EH (cell line): ENCODE measurements around the gene RGL4.

Experiments
- DNase-seq: peaks from one replicate; pipeline ENCODE4 v3.0.0-alpha.2; 2015; ENCODE audit warnings: low read depth

Gene RGL4

DNA sequence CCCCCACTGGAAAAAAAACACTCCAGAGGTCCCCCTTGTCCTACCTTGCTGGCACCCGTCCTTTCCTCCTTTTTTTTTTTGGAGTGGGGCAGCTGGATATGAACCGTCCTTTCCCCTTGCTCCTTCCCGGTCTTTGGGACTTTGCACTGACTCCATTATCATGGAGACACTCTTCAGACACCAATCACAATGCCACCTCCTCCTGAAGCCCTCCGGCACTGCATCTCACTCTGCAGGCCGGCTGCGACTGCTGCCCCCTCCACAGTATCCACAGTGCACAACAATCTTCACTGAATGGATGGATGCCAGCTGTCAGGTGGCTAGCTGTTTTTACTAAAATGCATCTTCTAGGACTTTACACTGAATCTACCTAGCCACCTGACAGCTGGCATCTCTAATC, 12.7 kb upstream of the RGL4 start:
- DNase-seq: no peak

GRCh38 chr22:23681026-23681809, 9.6 kb upstream of the RGL4 start:
- no peak for DNase-seq

GRCh38 chr22:23682077-23682476, 8.7 kb upstream of the RGL4 start:
- no peak for DNase-seq

GRCh38 chr22:23682827-23683355, 7.9 kb upstream of the RGL4 start:
- DNase-seq: no peak

DNA sequence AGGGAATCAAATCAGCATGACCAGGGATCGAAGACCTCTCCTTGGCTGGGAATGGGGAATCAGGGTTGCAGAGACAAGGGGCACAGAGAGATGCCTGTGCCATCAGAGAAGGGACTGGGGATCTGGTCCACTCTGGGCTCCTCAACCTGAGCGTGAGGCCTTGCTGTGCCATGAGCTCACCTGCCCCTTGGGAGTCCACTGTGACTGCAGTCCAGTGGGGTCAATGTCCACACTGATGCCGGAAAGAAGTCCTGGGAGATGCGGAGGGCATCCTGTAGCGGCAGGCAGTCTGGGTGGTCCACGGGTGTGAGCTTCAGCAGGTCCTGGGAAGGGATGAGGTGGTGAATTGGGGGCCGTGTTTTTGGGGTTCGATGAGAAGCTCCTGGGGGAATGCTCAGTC, 7.3 kb upstream of the RGL4 start:
- DNase-seq: no peak

GRCh38 chr22:23684026-23684425, 6.8 kb upstream of the RGL4 start:
- no peak for DNase-seq

- DNase-seq: no peak
Measured at GRCh38 chr22:23684561-23685031, 6.2 kb upstream of the RGL4 start.

DNA sequence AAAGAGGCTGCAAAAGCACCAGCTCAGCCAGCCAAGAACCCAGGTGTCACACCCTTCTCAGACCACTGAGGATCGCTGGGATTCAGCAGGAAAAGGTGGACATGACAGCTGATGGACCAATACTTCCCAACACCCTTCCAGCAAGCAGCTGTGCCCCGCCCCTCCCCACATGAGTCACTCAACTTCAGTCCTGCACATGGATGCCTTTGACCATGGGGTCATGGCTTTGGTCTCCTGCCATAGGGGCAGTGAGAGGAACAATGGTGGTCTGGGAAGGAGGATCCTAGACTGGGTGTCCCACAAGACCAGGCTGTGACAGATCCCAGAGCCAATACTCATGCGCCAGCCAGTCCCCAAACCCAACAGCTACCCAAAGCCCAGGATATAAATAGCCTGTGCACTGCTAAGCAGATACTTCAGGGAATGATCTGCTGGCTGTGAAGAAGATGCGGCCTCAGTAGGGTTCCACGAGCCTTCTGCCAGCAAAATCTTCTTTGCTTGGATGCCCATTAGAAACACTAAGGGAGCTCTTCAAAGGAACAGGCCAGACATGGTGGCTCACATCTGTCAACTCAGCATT, 5.5 kb upstream of the RGL4 start:
- DNase-seq: peak; percentile 50

DNA sequence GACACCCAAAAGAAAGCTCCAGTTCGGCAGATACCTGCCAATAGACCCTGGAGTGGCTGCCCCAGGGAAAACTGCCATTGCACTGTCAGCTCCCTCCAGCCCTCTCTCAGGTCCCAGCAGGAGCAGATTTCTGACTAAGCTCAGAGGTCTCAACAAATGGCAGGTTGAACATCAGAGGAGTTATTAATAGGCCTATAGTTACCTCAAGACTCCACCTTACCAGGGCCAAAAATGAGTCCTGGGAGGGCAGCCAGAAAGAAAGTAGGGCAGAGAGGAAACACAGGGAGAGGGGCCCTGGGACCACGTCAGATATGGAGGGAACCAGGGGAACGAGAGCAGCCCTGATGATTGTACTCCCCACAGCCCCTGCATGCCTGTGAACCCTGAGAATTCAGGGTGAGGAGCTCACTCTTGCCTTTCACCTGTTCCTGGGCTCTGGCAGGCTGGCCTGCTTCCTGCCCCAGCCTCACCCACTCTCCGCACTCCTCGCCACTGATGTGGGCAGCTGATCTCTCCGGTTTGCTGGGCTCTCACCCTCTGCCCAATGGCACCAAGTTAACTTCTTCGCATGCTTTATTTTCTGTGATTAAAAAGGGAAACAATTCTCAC, 4.3 kb upstream of the RGL4 start:
- DNase-seq: no peak

DNA sequence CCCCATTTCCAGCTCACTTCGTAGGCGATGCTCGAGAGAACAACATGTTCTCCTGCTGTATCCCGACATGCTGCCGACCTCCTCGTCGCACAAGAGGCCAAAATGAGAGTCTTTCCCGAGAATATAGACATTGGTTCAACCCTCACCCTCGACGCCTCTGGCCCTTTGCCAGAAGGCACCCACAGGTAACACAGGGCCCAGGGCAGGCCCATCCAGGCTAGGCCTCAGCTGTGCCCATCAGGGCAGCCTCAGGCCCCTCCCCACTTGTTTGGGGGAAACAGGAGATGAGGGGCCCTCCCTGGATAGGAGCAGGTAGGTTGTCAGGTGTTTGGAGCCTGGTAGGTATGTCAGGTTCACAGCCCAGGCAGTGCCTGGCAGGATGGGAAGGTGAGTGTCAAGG, 2.7 kb upstream of the RGL4 start:
- DNase-seq: no peak

DNA sequence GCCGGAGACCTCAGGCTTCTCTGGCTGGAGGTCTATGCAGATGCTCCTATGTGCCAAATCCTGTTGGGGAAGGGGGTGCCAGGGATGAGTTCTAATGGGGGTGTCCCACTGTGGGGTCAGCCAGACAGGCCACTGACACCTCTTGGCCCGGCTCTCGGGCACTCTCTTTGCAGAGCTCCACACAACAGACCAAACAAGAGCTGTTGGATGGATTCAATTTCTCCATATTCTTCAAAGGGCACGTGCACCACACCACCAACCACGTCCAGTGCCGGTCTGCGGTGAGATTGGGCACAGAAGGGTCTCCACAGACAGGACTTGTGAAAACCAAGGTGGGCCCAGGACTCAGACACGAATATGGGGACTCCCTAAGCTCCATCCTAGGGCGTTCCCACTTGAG, 2.2 kb upstream of the RGL4 start:
- DNase-seq: no peak

DNA sequence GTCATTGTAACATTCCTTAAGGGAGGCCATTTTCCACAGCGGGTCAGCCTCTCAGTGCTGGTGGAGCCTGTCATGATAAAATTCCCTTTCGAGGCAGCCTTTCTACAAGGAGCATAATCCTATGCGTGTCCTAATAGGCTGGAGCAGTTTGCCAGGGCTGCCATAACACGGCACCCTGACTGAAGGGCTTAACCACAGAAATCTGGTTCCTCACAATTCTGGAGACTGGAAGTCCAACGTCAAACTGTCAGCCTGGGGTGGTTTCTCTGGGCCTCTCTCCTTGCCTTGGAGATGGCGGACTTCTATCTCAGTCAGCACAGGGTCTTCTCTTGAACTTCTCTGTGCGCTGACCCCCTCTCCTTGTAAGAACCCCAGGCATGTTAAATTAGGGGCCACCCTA, 1.4 kb upstream of the RGL4 start:
- DNase-seq: no peak

DNA sequence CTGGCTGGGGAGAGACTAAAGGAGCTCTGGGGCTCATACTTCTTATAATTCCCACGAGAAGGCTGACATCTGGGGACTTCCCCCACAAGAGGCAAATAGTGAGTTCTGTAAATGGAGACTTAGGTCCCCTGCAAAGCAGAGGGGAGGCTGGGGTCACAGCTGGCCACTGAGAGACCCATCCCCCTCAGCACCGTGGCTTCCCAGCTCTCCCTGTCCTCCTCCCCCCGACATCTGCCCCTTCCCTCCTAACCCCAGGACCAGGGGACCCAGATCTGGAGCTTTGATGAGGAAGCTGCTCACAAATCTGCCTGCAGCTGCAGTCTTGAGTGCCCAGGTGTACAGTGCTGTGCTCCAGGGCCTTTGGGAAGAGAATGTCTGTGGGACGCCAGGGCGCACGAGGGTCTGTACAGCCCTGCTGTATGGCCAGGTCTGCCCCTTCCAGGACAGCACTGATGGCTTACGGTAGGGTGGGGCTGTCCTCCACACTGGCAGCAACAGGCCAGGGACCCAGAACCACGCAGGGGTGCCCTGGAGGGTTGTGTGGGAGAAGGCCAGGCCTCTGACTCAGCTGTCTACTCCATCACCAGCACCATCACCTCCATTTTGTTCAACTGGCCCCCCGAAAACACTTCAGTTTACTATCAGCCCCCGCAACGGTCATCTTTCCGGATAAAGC, 1.1 kb downstream of the RGL4 start:
- no peak for DNase-seq

- no peak for DNase-seq
Measured at GRCh38 chr22:23692598-23693291, 1.9 kb downstream of the RGL4 start.

GRCh38 chr22:23693979-23694680, 3.3 kb downstream of the RGL4 start:
- DNase-seq: no peak

DNA sequence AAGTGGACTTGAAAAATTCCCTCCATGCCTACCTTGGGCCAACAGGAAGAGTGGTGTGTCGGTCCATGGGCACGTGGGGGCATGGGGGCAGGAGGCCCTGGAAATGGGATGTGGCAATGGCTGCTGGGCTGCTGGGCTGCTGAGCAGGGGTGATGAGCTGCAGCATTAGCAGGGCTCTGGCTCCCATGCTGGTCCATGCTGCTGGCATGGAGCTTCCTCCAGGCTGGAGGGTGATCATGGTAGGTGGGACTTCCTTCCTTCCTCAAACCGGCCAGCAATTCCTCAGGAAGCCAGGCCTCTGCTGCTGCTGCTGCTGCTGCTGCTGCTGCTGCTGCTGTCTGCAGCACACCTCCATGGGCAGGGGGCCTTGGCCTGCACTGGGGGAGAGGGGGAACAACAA, 4.3 kb downstream of the RGL4 start:
- DNase-seq: no peak

DNA sequence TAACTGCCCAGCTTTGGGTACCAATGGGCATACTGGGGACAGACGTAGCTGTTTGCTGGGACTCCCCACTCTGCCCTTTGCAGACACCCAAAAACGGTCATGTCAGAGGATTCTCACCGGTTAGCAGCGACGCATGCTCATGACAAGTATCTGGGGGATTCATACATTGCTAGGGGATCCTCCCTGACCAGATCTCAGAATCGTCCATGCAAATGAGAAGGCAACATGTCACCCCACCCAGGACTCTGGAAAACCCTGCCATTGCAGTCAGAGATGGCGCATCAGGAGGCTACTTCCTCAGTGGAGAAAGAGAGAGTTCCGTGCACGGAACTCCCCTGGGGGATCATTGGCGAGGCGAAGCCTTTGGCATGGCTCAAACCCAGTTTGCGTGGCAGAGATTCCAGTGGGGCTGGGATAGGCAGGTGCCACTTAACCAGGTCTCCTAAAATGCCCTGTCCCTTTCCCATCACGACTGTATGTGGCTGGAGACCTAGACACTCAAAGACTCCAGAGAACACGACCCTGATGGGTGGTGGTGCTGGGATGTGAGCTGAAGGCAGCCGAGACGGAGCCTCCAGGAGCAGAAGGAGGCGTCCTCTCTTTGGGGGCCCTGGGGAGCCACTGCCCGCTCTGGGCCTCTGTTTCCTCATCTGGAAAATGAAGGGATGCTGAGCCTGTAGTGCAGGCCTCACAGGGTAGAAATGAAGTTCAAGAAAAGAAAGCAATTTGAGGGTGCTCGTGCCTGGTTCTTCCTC, 4.9 kb downstream of the RGL4 start:
- no peak for DNase-seq

GRCh38 chr22:23696326-23696851, 5.6 kb downstream of the RGL4 start:
- DNase-seq: no peak

GRCh38 chr22:23697031-23697970, 6.5 kb downstream of the RGL4 start:
- DNase-seq: no peak
